Hepatic stellate cell (primary cell): Measurements from ENCODE around the gene PDE6D.

Source experiments
- DNase-seq: peaks from one replicate; pipeline ENCODE4 v3.0.0; 2011; ENCODE audit warnings: low spot score

The PDE6D gene

GRCh38 chr2:231780909-231781797, at the start of gene PDE6D:
Gene PDE6D (minus strand): TSS chr2:231781282. CDS start chr2:231781114, 168 bp downstream.
- DNase-seq, result peak; percentile 100

DNA sequence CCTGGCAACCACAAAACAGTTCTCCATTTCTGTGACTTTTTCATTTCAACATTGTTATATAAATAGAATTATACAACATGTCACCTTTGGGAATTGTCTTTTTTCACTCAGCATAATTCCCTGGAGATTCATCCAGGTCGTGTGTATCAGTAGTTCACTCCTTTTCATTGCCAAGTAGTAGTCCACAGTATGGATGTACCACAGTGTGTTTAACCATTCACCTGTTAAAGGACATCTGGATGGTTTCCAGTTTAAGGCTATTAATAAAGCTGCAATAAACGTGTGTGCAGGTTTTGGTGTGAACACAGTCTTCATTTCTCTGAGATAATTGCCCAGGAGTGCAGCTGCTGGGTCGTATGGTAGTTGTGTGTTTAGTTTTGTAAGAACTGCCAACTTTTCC, 40.8 kb upstream of the PDE6D start:
- DNase-seq, result no peak

DNA sequence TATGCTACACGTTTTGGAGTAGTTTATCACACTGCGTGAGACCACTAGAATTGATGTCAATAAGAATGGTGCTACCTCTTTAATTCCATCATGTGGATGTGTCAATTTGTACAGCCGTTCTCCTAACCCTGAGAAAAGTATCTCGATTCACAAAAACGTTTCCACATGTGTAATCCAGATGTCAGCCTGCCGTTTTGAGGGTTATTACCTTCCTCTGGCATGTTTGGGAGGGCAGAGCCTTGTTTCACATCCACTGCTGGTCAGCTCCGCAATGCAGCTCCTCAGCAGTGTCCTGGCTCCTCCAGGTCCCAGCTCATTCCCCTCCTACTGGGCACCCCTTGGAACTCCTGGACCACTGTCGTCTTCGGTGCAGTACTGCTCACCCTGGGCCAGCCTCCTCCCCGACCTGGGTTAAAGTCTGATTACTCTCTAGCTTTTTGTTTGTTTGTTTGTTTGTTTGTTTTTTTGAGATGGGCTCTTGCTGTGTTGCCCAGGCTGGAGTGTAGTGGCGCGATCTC, 39.8 kb upstream of the PDE6D start:
- no peak for DNase-seq

DNA sequence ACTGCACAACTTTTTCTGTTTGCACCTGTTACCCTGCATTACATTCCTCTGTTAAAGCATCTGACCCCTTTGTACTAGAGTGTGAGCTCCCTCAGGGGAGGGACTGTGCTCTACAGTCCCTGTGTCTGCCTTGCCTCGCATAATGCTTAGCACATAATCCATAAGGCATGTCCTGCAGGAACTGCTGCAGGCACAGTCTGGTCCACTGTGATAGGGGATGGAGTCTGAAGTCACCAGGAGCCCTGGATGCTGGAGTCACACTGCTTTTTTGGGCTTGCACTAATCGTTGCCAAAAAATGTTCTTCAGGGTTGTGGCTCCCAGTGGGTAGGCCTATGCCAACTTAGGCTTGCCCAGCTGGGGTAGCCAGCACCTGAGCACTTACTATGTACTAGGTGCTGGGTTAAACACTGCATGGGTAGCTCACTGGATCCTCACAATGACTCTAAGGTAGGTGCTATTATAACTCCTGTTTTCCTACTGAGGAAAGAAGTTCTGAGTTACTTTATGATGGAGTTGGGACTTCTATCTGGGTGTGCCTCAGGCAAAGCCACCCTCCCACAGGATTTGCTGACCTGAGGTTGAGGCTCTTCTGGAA, 38.5 kb upstream of the PDE6D start:
- DNase-seq, result no peak

- no peak for DNase-seq
These were observed 35.4 kb upstream of the PDE6D start for GRCh38 chr2:231816327-231817026.

DNA sequence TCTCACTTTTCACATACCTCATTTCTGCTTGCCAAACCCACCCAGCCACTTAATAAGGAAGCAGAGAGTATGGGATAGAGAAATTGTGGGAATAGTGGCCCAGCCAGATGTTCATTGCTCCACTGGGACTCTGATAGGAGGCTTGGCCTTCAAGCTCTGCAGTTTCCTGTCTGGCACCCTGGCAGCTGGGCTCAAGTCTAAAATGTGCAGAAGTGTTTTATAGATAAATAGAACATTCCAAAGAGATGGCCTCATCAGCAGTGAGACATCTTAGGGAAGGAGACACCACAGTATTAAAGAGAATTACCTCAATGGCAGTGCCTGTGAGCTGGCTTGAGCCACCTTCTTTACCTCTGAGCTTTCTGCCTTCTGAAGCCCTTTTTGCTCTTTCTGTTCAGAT, 29.8 kb upstream of the PDE6D start:
- DNase-seq, result peak; percentile 62

GRCh38 chr2:231807020-231807419, 25.9 kb upstream of the PDE6D start:
- DNase-seq, result no peak

- DNase-seq, result no peak
These were observed 22.5 kb upstream of the PDE6D start for GRCh38 chr2:231803501-231804138.

DNA sequence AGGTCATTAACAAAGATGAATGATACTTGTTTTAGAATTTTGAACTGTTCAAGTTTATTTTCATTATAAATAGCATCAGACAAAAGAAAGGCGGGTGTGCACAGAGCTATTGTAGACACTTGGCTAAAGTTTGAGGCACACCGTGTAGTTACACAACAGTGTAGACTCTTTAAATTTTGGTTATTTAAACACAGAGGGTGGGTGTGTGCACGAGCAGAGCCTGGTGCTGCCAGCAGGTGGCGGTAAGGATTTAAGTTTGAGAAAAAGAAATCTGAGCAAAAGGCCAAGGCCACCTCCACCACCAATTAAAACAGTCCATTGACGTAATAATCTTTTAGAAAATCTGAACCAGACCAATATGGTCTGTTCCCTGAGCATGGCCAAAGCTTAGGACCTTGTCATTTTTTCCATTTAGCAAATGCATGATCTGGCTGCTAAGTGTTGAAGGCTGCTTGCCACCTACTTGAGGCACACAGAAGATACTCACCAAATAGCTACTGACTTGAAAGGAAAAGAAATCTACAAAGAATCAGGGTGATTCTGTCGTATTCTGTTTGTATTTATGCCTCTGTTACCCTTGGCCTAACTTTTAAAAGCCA, 19.5 kb upstream of the PDE6D start:
- DNase-seq, result no peak

DNA sequence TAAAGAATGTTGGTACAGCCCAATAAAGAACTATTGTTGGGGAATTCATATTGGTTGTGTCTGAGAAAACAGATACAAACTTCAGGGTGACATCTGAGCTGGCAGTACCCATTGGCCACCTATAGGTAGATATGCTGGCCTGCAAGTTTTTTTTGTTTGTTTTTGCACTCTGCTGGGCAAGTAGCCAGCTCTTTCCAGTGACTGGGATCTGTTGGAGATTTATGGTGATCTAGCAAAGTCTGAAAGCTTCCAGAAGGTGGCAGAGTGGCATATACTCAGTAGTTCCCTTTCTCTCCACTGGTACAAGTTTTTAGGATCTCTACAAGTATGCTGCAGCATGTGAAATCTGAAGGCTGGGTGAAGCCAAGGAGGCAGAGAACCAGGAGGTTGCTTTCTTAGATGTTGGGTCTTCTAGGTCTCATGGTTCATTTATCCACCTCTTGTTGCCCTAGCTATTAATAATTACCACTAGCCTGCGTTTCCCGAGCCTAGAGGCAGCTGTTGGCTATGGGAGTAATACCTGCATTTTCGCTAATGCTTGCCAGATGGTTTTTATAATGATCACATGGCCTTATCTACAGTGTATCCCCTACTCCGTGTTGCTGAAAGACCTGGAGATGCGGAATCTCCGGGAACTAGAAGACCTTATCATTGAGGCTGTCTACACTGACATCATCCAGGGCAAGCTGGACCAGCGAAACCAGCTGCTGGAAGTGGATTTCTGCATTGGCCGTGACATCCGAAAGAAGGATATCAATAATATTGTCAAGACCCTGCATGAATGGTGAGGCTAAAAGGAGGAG, 14.6 kb upstream of the PDE6D start:
- peak; percentile 77 for DNase-seq

DNA sequence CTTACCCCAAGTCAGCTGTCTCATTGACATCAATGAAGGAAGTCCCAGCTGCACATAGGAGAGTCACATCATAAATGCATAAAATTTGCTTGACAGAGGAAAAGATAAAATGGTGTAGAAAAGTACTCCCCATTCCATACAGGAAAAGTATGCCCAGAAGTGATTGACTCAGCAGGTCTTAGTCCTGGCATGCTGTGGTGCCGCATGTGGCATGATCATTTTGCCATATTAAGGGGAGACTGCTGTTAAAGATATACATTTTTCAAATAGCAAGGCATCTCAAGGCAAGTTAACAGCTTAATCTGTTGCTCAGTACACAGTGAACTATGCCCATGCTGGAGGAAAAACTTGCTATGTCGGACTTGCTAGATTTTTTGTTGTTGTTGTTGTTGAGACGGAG, 13.3 kb upstream of the PDE6D start:
- no peak for DNase-seq

GRCh38 chr2:231791107-231791506, 10.0 kb upstream of the PDE6D start:
- no peak for DNase-seq

DNA sequence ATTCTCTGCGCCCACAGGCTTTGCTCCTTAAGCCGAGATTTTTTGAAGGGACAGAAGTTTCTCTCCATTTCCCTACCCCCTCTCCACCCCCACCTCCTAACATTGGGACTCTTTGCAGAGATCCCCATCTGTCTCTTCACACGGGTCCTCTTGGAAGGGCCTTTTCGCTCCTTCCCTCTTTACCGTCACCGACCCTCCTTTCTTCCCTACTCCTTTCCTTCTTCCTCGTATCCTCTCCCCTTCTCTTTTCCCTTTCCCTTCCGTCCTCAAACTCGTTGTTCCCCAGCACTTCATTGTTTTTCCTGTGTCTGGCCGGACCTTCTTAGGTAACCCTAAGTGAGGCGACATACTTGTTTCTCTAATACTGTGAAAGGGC, 5.8 kb upstream of the PDE6D start:
- DNase-seq, result no peak

- DNase-seq, result peak; percentile 76
These were observed 5.3 kb upstream of the PDE6D start, which contains the start of gene COPS7B for GRCh38 chr2:231786177-231786916. Gene COPS7B (plus strand): TSS chr2:231786445. CDS start chr2:231788571, 2,126 bp downstream.

DNA sequence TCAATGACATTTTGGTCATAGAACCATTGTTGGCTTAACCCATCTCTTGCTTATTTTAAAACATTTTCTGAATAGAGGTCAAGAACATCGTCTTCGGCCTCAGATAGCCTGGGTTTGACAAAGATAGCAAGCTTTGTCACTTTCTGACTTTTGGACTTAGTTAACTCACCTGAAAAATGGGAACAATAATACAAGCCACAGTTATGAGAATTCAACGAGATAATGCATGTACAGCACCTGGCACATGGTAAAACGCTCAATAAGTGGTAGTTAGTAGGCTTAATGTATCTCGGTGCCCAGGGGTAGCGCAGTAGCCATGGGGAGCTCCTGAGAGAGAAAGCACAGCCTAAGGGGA, 4.7 kb upstream of the PDE6D start:
- no peak for DNase-seq

DNA sequence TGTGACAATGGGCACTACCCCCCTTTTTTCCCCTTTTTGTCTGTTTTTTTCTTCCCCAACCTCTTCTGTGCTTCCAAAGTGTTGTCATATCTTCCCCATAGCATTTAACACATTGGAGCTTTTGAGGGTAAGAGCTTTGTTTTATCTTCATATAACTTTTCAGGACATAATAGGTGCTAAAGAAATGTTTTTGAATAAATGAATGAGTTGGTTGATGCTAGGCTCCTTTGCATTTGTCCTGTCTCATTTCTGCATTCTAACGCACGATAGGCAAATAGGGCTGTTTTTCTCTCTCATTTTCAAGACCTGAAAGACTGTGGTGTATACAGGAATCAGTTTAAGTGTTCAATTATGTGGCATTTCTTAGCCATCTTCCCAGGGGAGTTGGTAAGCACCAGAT, 4.3 kb upstream of the PDE6D start:
- DNase-seq, result no peak

DNA sequence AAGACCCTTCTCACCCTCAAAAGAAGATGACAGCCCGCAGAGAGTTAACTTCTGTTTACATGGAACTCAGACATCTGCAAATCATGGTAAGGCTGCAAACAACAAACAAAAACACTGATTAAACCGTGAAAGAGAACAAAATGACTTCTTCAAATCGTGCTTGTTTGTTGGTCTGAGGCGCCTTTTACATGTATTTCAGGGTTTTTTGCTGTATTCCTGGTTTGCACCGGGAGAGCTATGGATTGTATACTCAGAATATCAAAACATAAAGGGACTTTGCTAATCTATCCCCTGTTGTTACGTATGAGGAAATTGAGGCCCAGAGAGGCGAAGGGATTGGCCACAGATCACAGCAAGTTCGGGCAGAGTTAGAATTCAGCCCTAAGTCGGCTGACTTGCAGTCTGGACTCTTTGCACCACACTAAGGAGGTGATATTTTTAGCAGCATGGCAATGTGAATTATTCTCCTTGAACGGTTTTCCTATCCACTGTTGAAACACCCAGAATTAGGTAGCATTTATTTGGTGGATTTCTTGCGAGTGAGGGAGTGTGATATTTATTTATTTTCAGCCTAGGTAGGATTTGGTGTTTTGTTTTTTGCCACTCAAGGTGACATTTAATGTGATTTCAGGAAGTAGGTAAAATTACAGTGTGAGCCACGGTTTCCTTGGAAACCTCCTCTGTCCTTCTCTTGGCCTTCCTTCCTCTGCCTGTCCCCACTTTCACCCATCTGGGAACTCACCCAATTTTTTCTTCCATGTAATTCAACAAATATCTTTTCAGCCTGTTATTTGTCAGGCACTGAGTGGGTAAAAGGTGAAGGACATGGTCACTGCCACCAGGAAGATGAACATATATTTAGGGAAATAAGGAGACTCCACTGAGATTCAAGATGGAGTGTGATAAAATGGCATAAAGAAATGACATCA, 980 bp upstream of the PDE6D start:
- DNase-seq, result no peak

GRCh38 chr2:231780123-231780908, 766 bp downstream of the PDE6D start:
- no peak for DNase-seq
